ENCODE measurements around the gene PPA2.
"Not testable (repeated sequence)": the region's sequence is repeated elsewhere in the genome, so short reads cannot be mapped to it uniquely, and the experiment has no call there.

PPA2 gene

DNA sequence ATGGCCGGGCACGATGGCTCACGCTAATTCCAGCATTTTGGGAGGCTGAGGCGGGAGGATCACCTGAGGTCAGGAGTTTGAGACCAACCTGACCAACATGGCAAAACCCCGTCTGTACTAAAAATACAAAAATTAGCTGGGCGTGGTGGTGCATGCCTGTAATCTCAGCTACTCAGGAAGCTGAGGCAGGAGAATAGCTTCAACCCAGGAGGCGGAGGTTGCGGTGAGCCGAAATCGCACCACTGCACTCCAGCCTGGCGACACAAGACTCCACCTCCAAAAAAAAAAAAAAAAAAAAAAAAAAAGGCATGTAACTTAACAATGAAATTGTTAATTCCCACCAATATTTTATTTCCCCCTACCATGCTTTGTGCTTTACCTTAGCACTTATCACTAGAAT is 15.3 kb downstream of the PPA2 start:
- H3K27ac ChIP-seq (ENCODE audit: low read depth, low read length); H3K4me3 ChIP-seq (ENCODE audit: low read depth, low read length); H3K4me1 ChIP-seq (ENCODE audit: control insufficient read depth, insufficient read depth, low read length); H3K9ac ChIP-seq (ENCODE audit: low read length); H3K27me3 ChIP-seq (ENCODE audit: control insufficient read depth, insufficient read depth, low read length); H3K9me3 ChIP-seq (ENCODE audit: control insufficient read depth, insufficient read depth, low read depth, low read length); H3K36me3 ChIP-seq (ENCODE audit: control insufficient read depth, insufficient read depth, low read length): not testable (repeated sequence)

DNA sequence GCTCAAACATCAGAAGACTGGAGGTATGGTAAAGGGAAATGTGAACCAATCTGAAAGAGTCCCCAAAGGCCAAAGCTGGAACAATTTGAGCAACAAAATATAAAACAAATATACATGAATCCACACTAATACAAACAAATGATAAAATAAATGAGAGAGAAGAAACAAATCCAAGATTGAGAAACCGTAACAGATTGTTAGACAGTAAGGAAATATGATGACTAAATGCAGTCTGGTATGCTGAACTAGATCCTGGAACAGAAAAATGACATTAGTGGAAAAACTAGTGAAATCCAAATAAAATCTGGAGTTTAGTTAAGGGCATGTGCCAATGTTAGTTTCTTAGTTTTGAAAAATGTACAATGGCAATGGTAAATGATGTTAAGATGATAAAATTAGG is 15.9 kb downstream of the PPA2 start:
- Histone ChIP-seq H3K27ac (ENCODE audit: low read depth, low read length) (no peak overlapping the region), H3K27me3 (ENCODE audit: control insufficient read depth, insufficient read depth, low read length) (no peaks in the 10 kb centered on the region), H3K9ac (ENCODE audit: low read length) (no peak overlapping the region), H3K4me1 (ENCODE audit: control insufficient read depth, insufficient read depth, low read length) (peaks cover 11% of the 10 kb centered on the region), H3K36me3 (ENCODE audit: control insufficient read depth, insufficient read depth, low read length) (no peaks in the 10 kb centered on the region; the same call in none of the 2 replicates), H3K4me3 (ENCODE audit: low read depth, low read length) (no peak overlapping the region), H3K9me3 (ENCODE audit: control insufficient read depth, insufficient read depth, low read depth, low read length) (no peaks in the 10 kb centered on the region)

DNA sequence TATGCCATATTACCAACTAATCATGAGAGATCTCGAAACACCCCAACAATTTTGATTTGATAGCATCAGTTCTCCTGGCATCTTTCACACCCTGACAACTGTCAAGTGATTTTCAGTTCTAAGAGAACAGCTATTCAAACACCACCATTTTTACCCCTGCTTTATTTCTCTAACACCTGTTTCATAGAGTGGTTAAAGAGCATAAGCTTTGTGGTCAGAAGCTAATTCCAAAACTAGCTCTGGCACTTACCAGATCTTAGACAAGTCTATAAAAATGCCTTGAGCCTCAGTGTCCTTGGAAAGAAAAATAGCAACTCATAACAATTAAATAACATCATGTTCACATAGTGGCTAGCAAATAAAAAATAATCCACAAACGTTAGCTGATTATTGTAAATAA is 17.9 kb downstream of the PPA2 start:
- H3K27ac ChIP-seq (ENCODE audit: low read depth, low read length), result no peak overlapping the region
- H3K9me3 ChIP-seq (ENCODE audit: control insufficient read depth, insufficient read depth, low read depth, low read length), result no peaks in the 10 kb centered on the region
- no peaks in the 10 kb centered on the region for H3K27me3 ChIP-seq (ENCODE audit: control insufficient read depth, insufficient read depth, low read length)
- H3K4me1 ChIP-seq (ENCODE audit: control insufficient read depth, insufficient read depth, low read length), result peaks cover 11% of the 10 kb centered on the region
- H3K4me3 ChIP-seq (ENCODE audit: low read depth, low read length), result no peak overlapping the region
- H3K36me3 ChIP-seq (ENCODE audit: control insufficient read depth, insufficient read depth, low read length), result peaks cover 10% of the 10 kb centered on the region
- no peak overlapping the region for H3K9ac ChIP-seq (ENCODE audit: low read length)

DNA sequence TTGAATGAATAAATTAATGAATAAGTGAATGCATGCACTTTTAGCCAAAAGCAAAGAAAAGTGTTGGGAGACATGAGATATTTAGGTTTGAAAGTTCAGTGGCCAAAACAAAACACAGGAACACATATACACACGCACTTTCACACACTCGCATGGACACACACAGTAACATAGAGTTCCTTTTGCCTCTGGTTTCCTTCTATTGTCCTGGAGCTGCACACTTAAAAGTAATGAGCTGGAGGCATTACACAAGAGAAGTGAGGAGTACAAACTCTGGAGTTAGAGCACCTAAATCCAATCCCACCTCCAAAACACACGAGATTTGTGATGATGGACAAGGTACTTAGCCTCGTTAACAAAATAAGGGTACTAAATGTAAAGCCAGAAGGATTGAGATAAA is 18.7 kb downstream of the PPA2 start:
- Histone ChIP-seq H3K27ac (ENCODE audit: low read depth, low read length) (no peak overlapping the region), H3K36me3 (ENCODE audit: control insufficient read depth, insufficient read depth, low read length) (peaks cover 11% of the 10 kb centered on the region), H3K27me3 (ENCODE audit: control insufficient read depth, insufficient read depth, low read length) (no peaks in the 10 kb centered on the region), H3K9me3 (ENCODE audit: control insufficient read depth, insufficient read depth, low read depth, low read length) (no peaks in the 10 kb centered on the region), H3K4me3 (ENCODE audit: low read depth, low read length) (no peak overlapping the region), H3K4me1 (ENCODE audit: control insufficient read depth, insufficient read depth, low read length) (peaks cover 11% of the 10 kb centered on the region), H3K9ac (ENCODE audit: low read length) (no peak overlapping the region)

DNA sequence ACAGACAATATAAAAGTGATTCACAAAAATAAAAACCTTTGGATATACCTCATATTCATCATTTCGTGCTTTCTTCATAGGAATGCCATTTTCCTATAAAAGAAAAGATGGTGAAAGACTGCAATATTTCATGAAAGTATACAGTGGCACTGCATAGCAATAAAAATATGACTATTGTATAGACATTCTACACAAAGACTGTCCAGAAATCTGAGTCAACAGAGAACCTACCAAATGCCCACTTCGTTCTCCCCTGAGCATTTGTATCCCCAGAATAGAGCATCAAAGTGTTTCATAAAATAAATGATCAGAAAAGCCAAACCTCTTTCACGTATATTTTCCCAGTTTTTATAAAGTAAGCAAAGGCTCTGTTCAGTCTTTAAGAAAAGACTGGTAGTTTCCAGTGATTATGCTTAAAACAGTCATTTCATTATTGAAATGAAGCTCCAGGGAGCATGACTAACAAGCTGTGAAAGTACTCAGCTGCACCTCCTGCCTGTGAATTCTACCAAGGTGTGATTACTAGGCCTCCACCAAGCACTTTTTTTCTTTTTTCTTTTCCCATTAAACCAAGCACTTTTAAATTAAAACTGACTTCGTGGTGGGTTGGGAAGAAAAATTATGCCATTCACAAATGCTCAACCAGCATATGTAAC is 20.2 kb downstream of the PPA2 start:
- Histone ChIP-seq H3K4me3 (ENCODE audit: low read depth, low read length) (no peak overlapping the region), H3K9me3 (ENCODE audit: control insufficient read depth, insufficient read depth, low read depth, low read length) (no peaks in the 10 kb centered on the region), H3K36me3 (ENCODE audit: control insufficient read depth, insufficient read depth, low read length) (peaks cover 14% of the 10 kb centered on the region), H3K27me3 (ENCODE audit: control insufficient read depth, insufficient read depth, low read length) (no peaks in the 10 kb centered on the region), H3K9ac (ENCODE audit: low read length) (no peak overlapping the region), H3K27ac (ENCODE audit: low read depth, low read length) (no peak overlapping the region), H3K4me1 (ENCODE audit: control insufficient read depth, insufficient read depth, low read length) (peaks cover 11% of the 10 kb centered on the region)

DNA sequence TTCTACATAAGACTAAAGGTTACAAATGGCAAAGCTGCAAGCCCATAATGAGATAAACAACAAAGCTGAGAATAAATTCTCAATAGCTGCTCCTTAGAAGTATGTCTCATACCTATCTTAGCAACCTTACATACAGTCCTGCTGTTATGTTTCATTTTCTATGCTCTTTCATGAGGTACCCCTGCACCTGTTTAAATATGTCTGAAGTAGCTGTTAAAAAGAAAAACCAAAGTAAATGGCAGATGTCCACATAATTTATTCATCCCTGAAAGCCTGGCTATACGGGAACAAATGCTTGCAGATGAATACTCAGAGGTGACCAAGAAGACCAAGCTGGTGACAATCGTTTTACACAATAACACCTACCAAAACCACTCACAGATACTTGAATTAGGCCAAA is 22.5 kb downstream of the PPA2 start:
- Histone ChIP-seq H3K4me3 (ENCODE audit: low read depth, low read length) (no peak overlapping the region), H3K27me3 (ENCODE audit: control insufficient read depth, insufficient read depth, low read length) (no peaks in the 10 kb centered on the region), H3K9ac (ENCODE audit: low read length) (no peak overlapping the region), H3K4me1 (ENCODE audit: control insufficient read depth, insufficient read depth, low read length) (peaks cover 11% of the 10 kb centered on the region), H3K27ac (ENCODE audit: low read depth, low read length) (no peak overlapping the region), H3K36me3 (ENCODE audit: control insufficient read depth, insufficient read depth, low read length) (peaks cover 18% of the 10 kb centered on the region), H3K9me3 (ENCODE audit: control insufficient read depth, insufficient read depth, low read depth, low read length) (no peaks in the 10 kb centered on the region)

DNA sequence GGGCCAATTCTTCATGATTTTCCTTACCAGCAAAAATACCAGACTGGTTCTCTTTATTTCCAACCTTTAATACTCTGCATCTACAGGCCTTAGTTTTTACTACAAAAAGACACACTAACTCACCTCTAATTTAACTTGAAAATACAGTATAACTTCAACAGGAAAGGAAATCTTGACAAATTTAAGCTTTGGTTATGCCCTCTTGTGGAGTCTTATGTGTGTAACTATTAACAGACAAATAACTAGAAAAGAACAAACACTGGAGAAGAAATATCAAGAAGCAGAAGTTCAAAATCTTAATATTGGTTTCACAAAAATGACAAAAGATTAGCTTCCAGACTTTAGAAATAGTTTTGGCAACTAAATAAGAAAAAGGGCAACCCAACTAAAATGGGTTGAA is 33.0 kb downstream of the PPA2 start:
- H3K9me3 ChIP-seq (ENCODE audit: control insufficient read depth, insufficient read depth, low read depth, low read length), result no peaks in the 10 kb centered on the region
- no peaks in the 10 kb centered on the region for H3K4me1 ChIP-seq (ENCODE audit: control insufficient read depth, insufficient read depth, low read length)
- no peak overlapping the region for H3K27ac ChIP-seq (ENCODE audit: low read depth, low read length)
- no peaks in the 10 kb centered on the region for H3K27me3 ChIP-seq (ENCODE audit: control insufficient read depth, insufficient read depth, low read length)
- H3K4me3 ChIP-seq (ENCODE audit: low read depth, low read length), result no peak overlapping the region
- peaks cover 27% of the 10 kb centered on the region for H3K36me3 ChIP-seq (ENCODE audit: control insufficient read depth, insufficient read depth, low read length)
- no peak overlapping the region for H3K9ac ChIP-seq (ENCODE audit: low read length)

DNA sequence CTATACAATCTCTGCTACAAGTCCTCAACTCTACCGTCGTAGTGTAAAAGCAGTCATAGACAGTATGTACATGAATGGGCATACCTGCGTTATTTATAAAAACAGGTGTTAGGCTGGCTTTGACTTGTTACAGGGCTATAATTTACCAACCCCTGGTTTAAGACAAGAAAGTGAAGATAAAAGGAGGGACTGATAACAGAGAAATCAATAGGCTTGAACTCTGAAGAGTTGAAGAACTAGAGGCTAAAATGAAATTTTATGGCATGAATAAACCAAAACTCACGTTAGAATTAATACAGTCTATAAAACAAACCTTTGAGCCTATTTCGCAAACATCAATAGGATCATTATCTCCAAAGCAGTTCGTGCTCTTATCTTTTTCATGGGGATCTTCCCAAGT is 36.2 kb downstream of the PPA2 start:
- no peaks in the 10 kb centered on the region for H3K9me3 ChIP-seq (ENCODE audit: control insufficient read depth, insufficient read depth, low read depth, low read length)
- H3K27ac ChIP-seq (ENCODE audit: low read depth, low read length), result no peak overlapping the region
- no peak overlapping the region for H3K4me3 ChIP-seq (ENCODE audit: low read depth, low read length)
- peaks cover 22% of the 10 kb centered on the region for H3K36me3 ChIP-seq (ENCODE audit: control insufficient read depth, insufficient read depth, low read length)
- H3K27me3 ChIP-seq (ENCODE audit: control insufficient read depth, insufficient read depth, low read length), result no peaks in the 10 kb centered on the region
- H3K4me1 ChIP-seq (ENCODE audit: control insufficient read depth, insufficient read depth, low read length), result no peaks in the 10 kb centered on the region
- H3K9ac ChIP-seq (ENCODE audit: low read length), result no peak overlapping the region

DNA sequence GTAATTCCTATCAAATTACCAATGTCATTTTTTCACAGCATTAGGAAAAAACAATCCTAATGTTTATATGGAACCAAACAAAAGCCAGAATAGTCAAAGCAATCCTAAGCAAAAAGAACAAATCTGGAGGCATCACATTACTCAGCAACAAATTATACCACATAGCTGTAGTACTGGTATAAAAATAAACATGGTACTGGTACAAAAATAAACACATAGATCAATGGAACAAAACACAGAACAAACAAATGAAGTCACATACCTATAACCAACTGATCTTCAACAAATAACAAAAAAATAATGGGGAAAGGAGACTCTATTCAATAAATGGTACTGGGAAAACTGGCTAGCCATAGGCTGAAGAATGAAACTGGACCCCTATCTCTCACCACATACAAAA is 37.4 kb downstream of the PPA2 start:
- no peak overlapping the region for H3K9ac ChIP-seq (ENCODE audit: low read length)
- no peak overlapping the region for H3K4me3 ChIP-seq (ENCODE audit: low read depth, low read length)
- no peak overlapping the region for H3K27ac ChIP-seq (ENCODE audit: low read depth, low read length)
- no peaks in the 10 kb centered on the region for H3K4me1 ChIP-seq (ENCODE audit: control insufficient read depth, insufficient read depth, low read length)
- no peaks in the 10 kb centered on the region for H3K27me3 ChIP-seq (ENCODE audit: control insufficient read depth, insufficient read depth, low read length)
- H3K9me3 ChIP-seq (ENCODE audit: control insufficient read depth, insufficient read depth, low read depth, low read length), result no peaks in the 10 kb centered on the region
- peaks cover 29% of the 10 kb centered on the region for H3K36me3 ChIP-seq (ENCODE audit: control insufficient read depth, insufficient read depth, low read length)

DNA sequence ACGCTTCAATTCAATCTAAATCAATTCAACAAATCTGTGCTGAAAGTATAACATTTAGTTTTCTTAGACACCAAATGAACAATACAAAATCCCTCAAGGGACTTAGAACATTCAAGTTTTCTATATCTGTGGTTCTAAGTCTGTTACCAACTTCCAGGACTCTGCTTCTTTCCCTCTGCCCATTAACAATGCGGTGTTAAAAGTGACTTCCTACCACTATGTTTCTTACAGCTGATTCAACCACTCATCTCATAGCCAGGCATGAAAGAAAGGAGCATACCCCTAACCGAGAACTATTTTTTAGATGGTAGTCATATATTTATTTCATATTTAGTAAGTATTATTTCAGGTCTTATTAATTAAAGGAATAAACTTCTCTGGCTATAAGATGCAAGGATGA is 38.9 kb downstream of the PPA2 start:
- no peaks in the 10 kb centered on the region for H3K27me3 ChIP-seq (ENCODE audit: control insufficient read depth, insufficient read depth, low read length)
- H3K4me3 ChIP-seq (ENCODE audit: low read depth, low read length), result no peak overlapping the region
- H3K36me3 ChIP-seq (ENCODE audit: control insufficient read depth, insufficient read depth, low read length), result peaks cover 31% of the 10 kb centered on the region
- H3K9me3 ChIP-seq (ENCODE audit: control insufficient read depth, insufficient read depth, low read depth, low read length), result no peaks in the 10 kb centered on the region
- no peak overlapping the region for H3K27ac ChIP-seq (ENCODE audit: low read depth, low read length)
- H3K9ac ChIP-seq (ENCODE audit: low read length), result no peak overlapping the region
- no peaks in the 10 kb centered on the region for H3K4me1 ChIP-seq (ENCODE audit: control insufficient read depth, insufficient read depth, low read length)

DNA sequence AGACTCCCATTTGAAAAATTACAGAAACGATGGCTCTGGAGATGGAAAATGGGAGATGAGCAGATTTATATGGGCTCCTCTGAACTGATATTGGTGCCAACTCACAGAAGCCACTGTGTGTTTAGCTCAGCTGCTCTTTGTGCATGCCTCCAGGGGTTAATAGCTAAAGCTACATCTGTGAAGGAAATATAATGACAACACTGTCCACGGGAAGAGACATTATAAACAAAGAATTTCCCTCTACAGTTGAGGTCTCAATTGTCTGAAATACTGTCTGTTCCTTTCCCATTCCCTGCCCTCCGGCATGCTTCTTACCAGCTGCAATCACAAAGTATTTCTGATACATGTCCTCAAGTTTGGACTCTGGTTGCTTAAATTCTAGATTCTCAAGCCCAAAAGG is 40.4 kb downstream of the PPA2 start:
- Histone ChIP-seq H3K36me3 (ENCODE audit: control insufficient read depth, insufficient read depth, low read length) (peaks cover 31% of the 10 kb centered on the region), H3K4me1 (ENCODE audit: control insufficient read depth, insufficient read depth, low read length) (no peaks in the 10 kb centered on the region), H3K4me3 (ENCODE audit: low read depth, low read length) (no peak overlapping the region), H3K9ac (ENCODE audit: low read length) (no peak overlapping the region), H3K27ac (ENCODE audit: low read depth, low read length) (no peak overlapping the region), H3K9me3 (ENCODE audit: control insufficient read depth, insufficient read depth, low read depth, low read length) (no peaks in the 10 kb centered on the region), H3K27me3 (ENCODE audit: control insufficient read depth, insufficient read depth, low read length) (no peaks in the 10 kb centered on the region)

DNA sequence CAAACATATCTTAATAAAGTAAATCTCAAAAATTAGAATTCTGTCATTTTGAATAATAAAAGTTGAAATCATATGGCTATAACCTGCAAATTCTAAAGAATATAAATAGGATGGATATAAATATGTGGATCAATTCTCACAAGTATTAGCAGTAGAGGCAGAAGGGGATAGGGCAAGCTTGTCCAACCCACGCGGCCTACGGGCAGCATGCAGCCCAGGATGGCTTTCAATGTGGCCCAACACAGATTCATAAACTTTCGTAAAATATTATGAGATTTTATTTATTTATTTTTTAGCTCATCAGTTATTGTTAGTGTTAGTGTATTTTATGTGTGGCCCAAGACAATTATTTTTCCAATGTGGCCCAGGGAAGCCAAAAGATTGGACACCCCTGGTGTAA is 41.4 kb downstream of the PPA2 start:
- Histone ChIP-seq H3K4me3 (ENCODE audit: low read depth, low read length) (no peak overlapping the region), H3K36me3 (ENCODE audit: control insufficient read depth, insufficient read depth, low read length) (peaks cover 23% of the 10 kb centered on the region), H3K9me3 (ENCODE audit: control insufficient read depth, insufficient read depth, low read depth, low read length) (no peaks in the 10 kb centered on the region), H3K4me1 (ENCODE audit: control insufficient read depth, insufficient read depth, low read length) (no peaks in the 10 kb centered on the region), H3K27me3 (ENCODE audit: control insufficient read depth, insufficient read depth, low read length) (no peaks in the 10 kb centered on the region), H3K9ac (ENCODE audit: low read length) (no peak overlapping the region), H3K27ac (ENCODE audit: low read depth, low read length) (no peak overlapping the region)
